Measurements from ENCODE around the gene FLII.
"Not testable (repeated sequence)": the region's sequence is repeated elsewhere in the genome, so short reads cannot be mapped to it uniquely, and the experiment has no call there.

The FLII gene

GRCh38 chr17:18217412-18218015 is 41.0 kb downstream of the FLII start:
- DNase-seq (ENCODE audit: low spot score), result peak; percentile 78

GRCh38 chr17:18216906-18217305 is 41.6 kb downstream of the FLII start:
- DNase-seq (ENCODE audit: low spot score), result not testable (repeated sequence)

- DNase-seq (ENCODE audit: low spot score), result no peak
These were observed 44.8 kb downstream of the FLII start for GRCh38 chr17:18213666-18214270.

GRCh38 chr17:18208092-18208491 is 50.4 kb downstream of the FLII start:
- DNase-seq (ENCODE audit: low spot score), result no peak

GRCh38 chr17:18206962-18207361 is 51.6 kb downstream of the FLII start:
- DNase-seq (ENCODE audit: low spot score), result no peak

- DNase-seq (ENCODE audit: low spot score), result no peak
These were observed 52.7 kb downstream of the FLII start for GRCh38 chr17:18205861-18206260.

- no peak for DNase-seq (ENCODE audit: low spot score)
These were observed 55.2 kb downstream of the FLII start for GRCh38 chr17:18203308-18203707.

- DNase-seq (ENCODE audit: low spot score), result no peak
These were observed 57.4 kb downstream of the FLII start for GRCh38 chr17:18201108-18201507.

GRCh38 chr17:18198530-18198929 is 60.0 kb downstream of the FLII start:
- no peak for DNase-seq (ENCODE audit: low spot score)

GRCh38 chr17:18197535-18198194 is 60.9 kb downstream of the FLII start:
- DNase-seq (ENCODE audit: low spot score), result no peak

- no peak for DNase-seq (ENCODE audit: low spot score)
These were observed 63.3 kb downstream of the FLII start for GRCh38 chr17:18195246-18195645.
